Stimulated activated CD4-positive, alpha-beta T cell treated with anti-CD3 and anti-CD28 coated beads, TNF-alpha, amount 100 ng/mL, for 1 hour (primary cell): ENCODE results near the gene STX16.
A peak's percentile ranks its signal among the peaks of the same experiment; 100 is the strongest.

Experiments
- DNase-seq, 3 donors: peaks; one replicate each; pipeline ENCODE4 v3.0.0-alpha.2; 2020; ENCODE audit warnings: low read depth in 3 of 3, low spot score in 1 of 3

Gene STX16

GRCh38 chr20:58652606-58653294 is 1.7 kb downstream of the STX16 start:
- no peak for DNase-seq

- DNase-seq, result no peak
Observed at GRCh38 chr20:58654337-58654736, 3.3 kb downstream of the STX16 start.

GRCh38 chr20:58655328-58656107 is 4.4 kb downstream of the STX16 start:
- DNase-seq, result no peak

- no peak for DNase-seq
Observed at GRCh38 chr20:58656831-58657230, 5.7 kb downstream of the STX16 start.

GRCh38 chr20:58657262-58657661 is 6.2 kb downstream of the STX16 start:
- DNase-seq, result no peak

- DNase-seq, result no peak
Observed at GRCh38 chr20:58657986-58658385, 6.9 kb downstream of the STX16 start.

- DNase-seq, result no peak
Observed at GRCh38 chr20:58658760-58659159, 7.7 kb downstream of the STX16 start.

- no peak for DNase-seq
Observed at GRCh38 chr20:58659841-58660240, 8.8 kb downstream of the STX16 start.

GRCh38 chr20:58660855-58661597 is 9.9 kb downstream of the STX16 start:
- peak in 1 of 3 donors; percentile 15 for DNase-seq

GRCh38 chr20:58661598-58662473 is 10.8 kb downstream of the STX16 start:
- DNase-seq, result no peak

- DNase-seq, result no peak
Observed at GRCh38 chr20:58664331-58664730, 13.2 kb downstream of the STX16 start.

- DNase-seq, result no peak
Observed at GRCh38 chr20:58664883-58665282, 13.8 kb downstream of the STX16 start.

- no peak for DNase-seq
Observed at GRCh38 chr20:58665606-58666005, 14.5 kb downstream of the STX16 start.

GRCh38 chr20:58666702-58667101 is 15.6 kb downstream of the STX16 start:
- no peak for DNase-seq

GRCh38 chr20:58667975-58668374 is 16.9 kb downstream of the STX16 start:
- DNase-seq, result no peak

GRCh38 chr20:58668901-58669286 is 17.8 kb downstream of the STX16 start:
- no peak for DNase-seq

- DNase-seq, result no peak
Observed at GRCh38 chr20:58669287-58670006, 18.4 kb downstream of the STX16 start.

- no peak for DNase-seq
Observed at GRCh38 chr20:58670102-58670501, 19.0 kb downstream of the STX16 start.

- DNase-seq, result no peak
Observed at GRCh38 chr20:58670659-58671058, 19.6 kb downstream of the STX16 start.

GRCh38 chr20:58673119-58673518 is 22.0 kb downstream of the STX16 start:
- DNase-seq, result no peak
